ENCODE results near the gene STARD5. TPM values are rescaled to one million over a fixed set of nuclear protein-coding genes. Genes with fewer than 3 reads are reported as not detected.

The STARD5 gene
- total RNA-seq, 2 experiments from 2014 or later = 6.5 to 20.3 TPM

DNA sequence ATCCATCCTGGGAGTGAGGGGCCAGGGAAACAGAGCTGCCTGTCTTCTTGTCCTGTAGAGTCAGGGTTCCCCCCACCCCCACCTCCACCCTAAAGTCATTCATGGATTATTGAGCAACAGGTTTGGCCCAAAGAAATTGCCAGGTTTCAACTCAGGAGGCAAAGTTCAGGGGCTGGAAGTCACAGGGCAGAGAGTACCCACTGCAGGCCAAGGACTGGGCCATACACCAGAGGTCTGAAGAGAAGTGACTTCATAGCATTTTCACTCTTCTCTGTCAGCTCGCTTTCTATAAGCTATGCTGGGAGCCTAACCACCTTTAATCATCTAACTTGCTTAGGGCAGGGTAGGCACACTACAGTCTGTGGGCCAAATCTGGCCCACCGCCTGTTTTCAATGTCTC lies 50.1 kb downstream of the STARD5 start:
- Histone ChIP-seq H3K4me3 (ENCODE audit: low read depth, low read length, poor library complexity, severe bottlenecking) (no peak overlapping the region), H2AFZ (ENCODE audit: low read length) (no peak overlapping the region), H3K27ac (ENCODE audit: low read depth, low read length, poor library complexity, severe bottlenecking) (no peak overlapping the region), H3K9me3 (ENCODE audit: low read length) (peaks cover 28% of the 10 kb centered on the region), H3K4me1 (ENCODE audit: insufficient read depth, low read length, poor library complexity, severe bottlenecking) (peaks cover 10% of the 10 kb centered on the region), H3K36me3 (ENCODE audit: insufficient read depth, low read length) (peaks cover 6% of the 10 kb centered on the region; the same call in 1 of the 2 replicates), H3K4me2 (ENCODE audit: low read length) (no peak overlapping the region), H3K9me2 (ENCODE audit: insufficient read depth, low read length) (no peaks in the 10 kb centered on the region), H3K79me2 (ENCODE audit: insufficient read depth, low read depth, low read length) (no peaks in the 10 kb centered on the region), H4K20me1 (ENCODE audit: insufficient read depth, low read length) (no peaks in the 10 kb centered on the region)
- no peak for DNase-seq (ENCODE audit: low spot score)
- TF ChIP-seq EZH2phosphoT487 (IDR thresholded peaks at IDR 0.05; ENCODE audit: borderline replicate concordance, low read depth, low read length) = no peak
- TF ChIP-seq, protein P1, sequence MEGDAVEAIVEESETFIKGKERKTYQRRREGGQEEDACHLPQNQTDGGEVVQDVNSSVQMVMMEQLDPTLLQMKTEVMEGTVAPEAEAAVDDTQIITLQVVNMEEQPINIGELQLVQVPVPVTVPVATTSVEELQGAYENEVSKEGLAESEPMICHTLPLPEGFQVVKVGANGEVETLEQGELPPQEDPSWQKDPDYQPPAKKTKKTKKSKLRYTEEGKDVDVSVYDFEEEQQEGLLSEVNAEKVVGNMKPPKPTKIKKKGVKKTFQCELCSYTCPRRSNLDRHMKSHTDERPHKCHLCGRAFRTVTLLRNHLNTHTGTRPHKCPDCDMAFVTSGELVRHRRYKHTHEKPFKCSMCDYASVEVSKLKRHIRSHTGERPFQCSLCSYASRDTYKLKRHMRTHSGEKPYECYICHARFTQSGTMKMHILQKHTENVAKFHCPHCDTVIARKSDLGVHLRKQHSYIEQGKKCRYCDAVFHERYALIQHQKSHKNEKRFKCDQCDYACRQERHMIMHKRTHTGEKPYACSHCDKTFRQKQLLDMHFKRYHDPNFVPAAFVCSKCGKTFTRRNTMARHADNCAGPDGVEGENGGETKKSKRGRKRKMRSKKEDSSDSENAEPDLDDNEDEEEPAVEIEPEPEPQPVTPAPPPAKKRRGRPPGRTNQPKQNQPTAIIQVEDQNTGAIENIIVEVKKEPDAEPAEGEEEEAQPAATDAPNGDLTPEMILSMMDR (conservative IDR thresholded peaks at IDR 0.05; ENCODE audit: low read length) = no peak
- ChIA-PET CTCF (ENCODE audit: unreplicated experiment) (interaction anchor here (0.6 to 1.6 kb wide), 3 partner anchors 8 to 10 kb away, joined by 3 to 6 read pairs (median 3); no protein-coding TSS in a partner anchor), POLR2A (interaction anchor here (1.0 to 1.2 kb wide), 2 partner anchors 8 to 130 kb away, joined by 4 to 6 read pairs; no protein-coding TSS in a partner anchor)
- intact Hi-C loops (cut with micrococcal nuclease; ENCODE audit: unreplicated experiment) = loop anchor here (2.0 kb wide), 1 partner anchor 207 kb away; no protein-coding TSS in a partner anchor
- BruUV-seq (replicated peaks) = no TSS peak

DNA sequence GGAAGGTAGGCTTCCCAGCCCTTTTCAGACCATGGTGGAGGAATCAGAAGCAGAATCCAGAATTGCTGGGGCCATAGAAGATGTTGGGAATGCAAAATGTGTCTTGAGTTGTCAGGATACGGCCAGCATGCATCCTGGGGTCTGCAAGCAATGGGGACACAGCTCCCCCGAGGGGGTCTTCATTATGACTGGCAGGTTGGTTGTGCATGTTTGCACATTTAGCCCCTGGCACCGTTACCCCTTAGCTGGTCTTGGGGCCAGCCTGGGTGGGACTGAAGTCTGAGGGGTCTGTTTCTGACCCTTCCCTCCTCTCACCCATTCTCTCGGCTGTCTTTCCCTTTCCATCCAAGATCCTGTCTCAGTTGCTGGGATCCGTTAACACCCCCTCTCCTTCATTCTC lies 50.7 kb downstream of the STARD5 start:
- no TSS peak for BruUV-seq (replicated peaks)
- TF ChIP-seq, protein P1 (conservative IDR thresholded peaks at IDR 0.05; ENCODE audit: low read length) = no peak
- no peak for TF ChIP-seq EZH2phosphoT487 (IDR thresholded peaks at IDR 0.05; ENCODE audit: borderline replicate concordance, low read depth, low read length)
- no peak overlapping the region for H2AFZ ChIP-seq (ENCODE audit: low read length)
- H3K9me3 ChIP-seq (ENCODE audit: low read length) = peaks cover 26% of the 10 kb centered on the region
- H3K27ac ChIP-seq (ENCODE audit: low read depth, low read length, poor library complexity, severe bottlenecking) = no peak overlapping the region
- intact Hi-C loops (cut with micrococcal nuclease; ENCODE audit: unreplicated experiment) = no loop called here
- H3K79me2 ChIP-seq (ENCODE audit: insufficient read depth, low read depth, low read length) = no peaks in the 10 kb centered on the region
- no peak overlapping the region for H3K4me2 ChIP-seq (ENCODE audit: low read length)
- H3K4me1 ChIP-seq (ENCODE audit: insufficient read depth, low read length, poor library complexity, severe bottlenecking) = peaks cover 10% of the 10 kb centered on the region
- no peaks in the 10 kb centered on the region for H3K9me2 ChIP-seq (ENCODE audit: insufficient read depth, low read length)
- H3K4me3 ChIP-seq (ENCODE audit: low read depth, low read length, poor library complexity, severe bottlenecking) = no peak overlapping the region
- ChIA-PET POLR2A (no interaction called here), CTCF (ENCODE audit: unreplicated experiment) (interaction anchor here (0.6 kb wide), 1 partner anchor 10 kb away, joined by 3 read pairs; no protein-coding TSS in a partner anchor)
- no peaks in the 10 kb centered on the region for H4K20me1 ChIP-seq (ENCODE audit: insufficient read depth, low read length)
- H3K36me3 ChIP-seq (ENCODE audit: insufficient read depth, low read length) = peaks cover 6% of the 10 kb centered on the region; the same call in 1 of the 2 replicates
- DNase-seq (ENCODE audit: low spot score) = no peak

DNA sequence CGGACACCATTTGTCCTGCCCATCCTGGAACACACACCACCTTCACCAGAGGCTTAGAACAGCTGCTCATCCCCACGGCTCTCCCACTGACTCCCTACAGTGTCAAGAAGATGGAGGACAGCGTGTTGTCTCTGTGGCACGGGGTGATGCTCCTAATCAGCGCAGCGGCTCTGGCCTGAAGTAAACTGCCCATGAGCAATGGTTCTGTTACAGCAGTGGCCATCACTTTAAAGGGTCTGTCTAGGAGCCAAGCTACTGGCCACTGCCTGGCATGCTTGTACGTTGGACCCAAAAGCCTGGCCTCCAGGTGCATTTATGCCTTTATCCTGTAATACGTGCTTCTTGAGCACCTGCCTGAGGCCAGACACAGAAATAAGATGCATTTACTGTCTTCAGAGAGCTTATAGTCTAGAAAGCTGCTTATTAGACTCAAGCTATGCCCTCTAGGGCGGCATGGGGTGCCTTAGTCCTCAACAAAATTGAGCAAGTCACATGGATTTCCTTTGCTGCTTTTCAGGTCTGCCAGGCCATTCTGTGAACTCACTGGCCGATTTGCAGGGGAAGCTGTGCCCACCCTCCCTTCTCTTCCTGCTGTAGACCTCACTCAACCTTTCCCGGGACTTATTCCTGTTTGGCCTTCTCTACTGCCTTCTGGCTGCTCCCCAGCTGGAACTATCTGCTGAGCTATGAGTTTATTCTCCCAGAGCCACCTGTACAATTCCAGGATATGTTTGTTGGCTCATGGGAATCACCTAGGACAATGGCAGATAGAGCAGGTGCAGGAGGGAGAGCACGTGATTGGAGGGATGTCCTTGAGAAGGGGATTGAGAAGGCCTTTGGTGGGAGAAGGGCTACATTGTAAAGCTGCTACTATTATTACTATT lies 51.9 kb downstream of the STARD5 start:
- no peak overlapping the region for H2AFZ ChIP-seq (ENCODE audit: low read length)
- H4K20me1 ChIP-seq (ENCODE audit: insufficient read depth, low read length) = no peaks in the 10 kb centered on the region
- no peak overlapping the region for H3K4me2 ChIP-seq (ENCODE audit: low read length)
- H3K36me3 ChIP-seq (ENCODE audit: insufficient read depth, low read length) = peaks cover 6% of the 10 kb centered on the region; the same call in 1 of the 2 replicates
- peaks cover 15% of the 10 kb centered on the region for H3K9me3 ChIP-seq (ENCODE audit: low read length)
- H3K4me3 ChIP-seq (ENCODE audit: low read depth, low read length, poor library complexity, severe bottlenecking) = no peak overlapping the region
- POLR2A ChIA-PET = no interaction called here
- CTCF ChIA-PET (ENCODE audit: unreplicated experiment) = no interaction called here
- H3K27ac ChIP-seq (ENCODE audit: low read depth, low read length, poor library complexity, severe bottlenecking) = no peak overlapping the region
- DNase-seq (ENCODE audit: low spot score) = no peak
- H3K79me2 ChIP-seq (ENCODE audit: insufficient read depth, low read depth, low read length) = no peaks in the 10 kb centered on the region
- no peak for TF ChIP-seq EZH2phosphoT487 (IDR thresholded peaks at IDR 0.05; ENCODE audit: borderline replicate concordance, low read depth, low read length)
- TF ChIP-seq, protein P1 (conservative IDR thresholded peaks at IDR 0.05; ENCODE audit: low read length) = no peak
- no TSS peak for BruUV-seq (replicated peaks)
- intact Hi-C loops (cut with micrococcal nuclease; ENCODE audit: unreplicated experiment) = no loop called here
- H3K4me1 ChIP-seq (ENCODE audit: insufficient read depth, low read length, poor library complexity, severe bottlenecking) = peaks cover 10% of the 10 kb centered on the region
- no peaks in the 10 kb centered on the region for H3K9me2 ChIP-seq (ENCODE audit: insufficient read depth, low read length)
